H1 (cell line): ENCODE results near the gene PPP1R18. TPM values are rescaled to one million over a fixed set of nuclear protein-coding genes. Genes with fewer than 3 reads are reported as not detected.

Experiments
- CTCF ChIA-PET: fragments of 300-600 bp; sonication (Branson Sonifier 250); formaldehyde crosslinking; loops from one replicate; lab custom pipeline; 2021; ENCODE audit not compliant: partially characterized antibody; lab: Charles Lee
- POLR2A ChIA-PET: fragments of 300-600 bp; sonication (Branson Sonifier 250); formaldehyde crosslinking; loops from one replicate; lab custom pipeline; 2021; ENCODE audit warnings: inconsistent platforms; ENCODE audit not compliant: partially characterized antibody; lab: Charles Lee
- DNase-seq, 2 experiments: peaks; one replicate each; pipeline versions ENCODE4 v3.0.0 to v3.0.0-alpha.2; 2010 to 2022; ENCODE audit warnings: low spot score in 2 of 2, low read depth in 1 of 2, mixed read lengths in 1 of 2
- FAIRE-seq: peaks from 2 replicates; lab custom pipeline; 2011; peaks lifted over from hg19 to GRCh38; lab: Jason Lieb, UNC
- H2AFZ ChIP-seq: 2 replicates; pipeline ENCODE4 v1.8.1; 2012; ENCODE audit warnings: low read length, inconsistent platforms
- H2AK5ac ChIP-seq: 2 replicates; pipeline ENCODE4 v1.6.1; 2013; ENCODE audit warnings: low read depth, low read length
- H2BK120ac ChIP-seq: replicated peaks from 2 replicates; pipeline ENCODE3; 2013; ENCODE audit warnings: low read depth, low read length, inconsistent platforms
- H2BK12ac ChIP-seq: 2 replicates; pipeline ENCODE4 v1.6.1; 2013; ENCODE audit warnings: low read depth, low read length
- H2BK15ac ChIP-seq: 2 replicates; pipeline ENCODE4 v1.6.1; 2013; ENCODE audit warnings: low read length
- H2BK20ac ChIP-seq: 2 replicates; pipeline ENCODE4 v1.6.1; 2013; ENCODE audit warnings: low read length
- H2BK5ac ChIP-seq: 2 replicates; pipeline ENCODE4 v1.6.1; 2013; ENCODE audit warnings: low read depth, low read length
- H3K14ac ChIP-seq: 2 replicates; pipeline ENCODE4 v1.6.1; 2013; ENCODE audit warnings: inconsistent platforms; ENCODE audit not compliant: insufficient read length
- H3K18ac ChIP-seq: 2 replicates; pipeline ENCODE4 v1.6.1; 2013; ENCODE audit warnings: low read length; ENCODE audit errors: extremely low read depth
- H3K23ac ChIP-seq: 2 replicates; pipeline ENCODE4 v1.6.1; 2013; ENCODE audit warnings: inconsistent platforms; ENCODE audit not compliant: insufficient read length
- H3K23me2 ChIP-seq: 2 replicates; pipeline ENCODE4 v1.6.1; 2013; ENCODE audit warnings: low read depth, low read length
- H3K27ac ChIP-seq: 2 replicates; pipeline ENCODE4 v1.6.1; 2011; ENCODE audit warnings: low read depth, low read length, inconsistent platforms
- H3K27me3 ChIP-seq, 4 experiments: replicated peaks in 1 of 4; 1 replicate in 1 of 4; 2 replicates in 3 of 4; pipeline versions ENCODE4 v1.6.1 to v1.8.1; 2011 to 2013; ENCODE audit warnings: low read length in 3 of 4, mild to moderate bottlenecking in 3 of 4, inconsistent platforms in 2 of 4, mixed read lengths in 2 of 4, moderate library complexity in 1 of 4; ENCODE audit not compliant: control insufficient read depth in 3 of 4, insufficient read depth in 3 of 4; ENCODE audit errors: extremely low read depth in 1 of 4
- H3K36me3 ChIP-seq, 4 experiments: 2 replicates each; pipeline versions ENCODE4 v1.6.1 to v1.8.1; 2011 to 2013; ENCODE audit warnings: mild to moderate bottlenecking in 4 of 4, low read length in 3 of 4, moderate library complexity in 2 of 4, control low read depth in 1 of 4, inconsistent platforms in 1 of 4; ENCODE audit not compliant: insufficient read depth in 4 of 4, control insufficient read depth in 2 of 4
- H3K4ac ChIP-seq: replicated peaks from 2 replicates; pipeline ENCODE3; 2013; ENCODE audit warnings: low read length, low read depth, mixed read lengths, inconsistent platforms; ENCODE audit not compliant: insufficient read length
- H3K4me1 ChIP-seq, 4 experiments: replicated peaks in 1 of 4; 1 replicate in 1 of 4; 2 replicates in 3 of 4; pipeline versions ENCODE4 v1.6.1 to v1.8.1; 2011 to 2013; ENCODE audit warnings: low read length in 3 of 4, inconsistent platforms in 2 of 4, mixed read lengths in 1 of 4; ENCODE audit not compliant: insufficient read depth in 4 of 4, control insufficient read depth in 3 of 4
- H3K4me2 ChIP-seq, 2 experiments: 2 replicates each; pipeline versions ENCODE4 v1.6.1 to v1.8.1; 2011 to 2013; ENCODE audit warnings: low read depth in 2 of 2, low read length in 2 of 2, control low read depth in 1 of 2, inconsistent platforms in 1 of 2, mild to moderate bottlenecking in 1 of 2; ENCODE audit not compliant: insufficient read depth in 1 of 2
- H3K4me3 ChIP-seq, 4 experiments: fragments of 200-600, 300-600 bp in 1 of 4; sonication (generic), shearing (Covaris generic), sonication (Bioruptor Twin) in 1 of 4; 2 replicates each; pipeline versions ENCODE4 v1.5.1 to v1.8.1; 2011 to 2016; ENCODE audit warnings: low read length in 4 of 4, low read depth in 3 of 4, control low read depth in 2 of 4, inconsistent platforms in 2 of 4, mild to moderate bottlenecking in 2 of 4, mixed read lengths in 1 of 4, moderate library complexity in 1 of 4; ENCODE audit not compliant: insufficient read depth in 2 of 4; ENCODE audit errors: extremely low read depth in 1 of 4
- H3K56ac ChIP-seq: replicated peaks from 2 replicates; pipeline ENCODE3; 2013; ENCODE audit warnings: low read depth, mild to moderate bottlenecking, mixed read lengths, low read length, inconsistent platforms; ENCODE audit not compliant: insufficient read length
- H3K79me1 ChIP-seq: 2 replicates; pipeline ENCODE4 v1.6.1; 2013; ENCODE audit warnings: low read depth, low read length, control low read depth
- H3K79me2 ChIP-seq, 2 experiments: 2 replicates each; pipeline versions ENCODE4 v1.6.1 to v1.8.1; 2012 to 2013; ENCODE audit warnings: low read length in 2 of 2, mild to moderate bottlenecking in 2 of 2, inconsistent platforms in 1 of 2; ENCODE audit not compliant: insufficient read depth in 2 of 2, control insufficient read depth in 1 of 2
- H3K9ac ChIP-seq, 4 experiments: replicated peaks in 1 of 4; 1 replicate in 1 of 4; 2 replicates in 3 of 4; pipeline versions ENCODE4 v1.6.1 to v1.8.1; 2011 to 2013; ENCODE audit warnings: low read depth in 3 of 4, low read length in 3 of 4, control low read depth in 2 of 4, mild to moderate bottlenecking in 2 of 4, moderate library complexity in 2 of 4, inconsistent platforms in 1 of 4; ENCODE audit errors: extremely low read depth in 1 of 4
- H3K9me3 ChIP-seq, 2 experiments: 2 replicates each; pipeline versions ENCODE4 v1.6.1 to v1.8.1; 2012 to 2013; ENCODE audit warnings: mild to moderate bottlenecking in 2 of 2, moderate library complexity in 2 of 2, control low read depth in 1 of 2, inconsistent platforms in 1 of 2, low read depth in 1 of 2, low read length in 1 of 2, mixed read lengths in 1 of 2; ENCODE audit not compliant: insufficient read depth in 2 of 2
- H4K20me1 ChIP-seq, 2 experiments: replicated peaks in 1 of 2; 2 replicates each; pipeline versions ENCODE3 to v1.8.1; 2011 to 2013; ENCODE audit warnings: inconsistent platforms in 2 of 2, low read length in 2 of 2, mild to moderate bottlenecking in 1 of 2; ENCODE audit not compliant: insufficient read depth in 2 of 2, control insufficient read depth in 1 of 2
- H4K5ac ChIP-seq: 2 replicates; pipeline ENCODE4 v1.6.1; 2013; ENCODE audit warnings: low read length, low read depth, mixed read lengths, inconsistent platforms; ENCODE audit not compliant: insufficient read length
- H4K8ac ChIP-seq: 2 replicates; pipeline ENCODE4 v1.8.0; 2013; ENCODE audit warnings: mild to moderate bottlenecking, moderate library complexity, low read length, inconsistent platforms; ENCODE audit not compliant: insufficient read depth; ENCODE audit errors: extremely low read depth
- H4K91ac ChIP-seq: replicated peaks from 2 replicates; pipeline ENCODE3; 2013; ENCODE audit warnings: low read length, mixed read lengths, inconsistent platforms; ENCODE audit not compliant: insufficient read length
- CBX5 ChIP-seq: fragments of 300-800, 300-1000 bp; sonication (generic); IDR thresholded peaks from 2 replicates; pipeline ENCODE4 v1.7.1; 2016; ENCODE audit warnings: antibody characterized with exemption, low read length, low read depth
- MAFK ChIP-seq: IDR thresholded peaks from 2 replicates; pipeline ENCODE4 v1.6.1; 2012; ENCODE audit warnings: low read depth, mild to moderate bottlenecking, improper control_type of control experiment, low read length
- WGBS, 2 experiments: shearing (Covaris generic) in 1 of 2; methylation state at CpG; one replicate each; pipeline versions ENCODE4 v1.1.6 to v1.1.7; 2013 to 2015; ENCODE audit warnings: low lambda C conversion rate in 2 of 2, mixed read lengths in 2 of 2, inconsistent platforms in 1 of 2, low coverage in 1 of 2, missing lambda C conversion rate in 1 of 2; ENCODE audit not compliant: insufficient replicate concordance in 2 of 2, insufficient coverage in 1 of 2, insufficient read length in 1 of 2; ENCODE audit errors: extremely low coverage in 1 of 2, missing lambda C conversion rate in 1 of 2; 5-methylcytosine and 5-hydroxymethylcytosine counted together
- polyA plus RNA-seq, 7 experiments: library from polyadenylated mRNA; depleted of rRNA in 3 of 7; stranded (reverse) in 5 of 7; unstranded in 2 of 7; fragments of >200 nt in 5 of 7; fragments of 200-250 nt in 2 of 7; gene quantifications; 1 replicate in 5 of 7; 2 replicates in 1 of 7; 4 replicates in 1 of 7; pipeline versions ENCODE4 v1.2.1 to v1.2.3, GENCODE V29; 2011 to 2013; ENCODE audit warnings: missing spikeins in 2 of 7, mixed read lengths in 2 of 7
- total RNA-seq: library from RNA; stranded (reverse); fragmentation: NEBNext Ultra II Directional; extraction: Animal tissue kit (Norgen Biotek cat#: 25700); gene quantifications from 2 replicates; pipeline ENCODE4 v1.2.1, GENCODE V29; 2021

The PPP1R18 gene
- total and polyA plus RNA-seq, 2 of the 8 experiments (the other 6 are each of a cell fraction or from before 2014, with no cell fraction given): 25.1 to 29.1 TPM

GRCh38 chr6:30712441-30712945 lies 26.0 kb upstream of the PPP1R18 start:
- Histone ChIP-seq H3K27me3 (no peaks in the 10 kb centered on the region), H3K14ac (no peak overlapping the region), H3K4me2 (no peak overlapping the region), H2AK5ac (no peak overlapping the region), H2BK120ac (no peak overlapping the region), H3K9ac (no peak overlapping the region), H3K56ac (no peak overlapping the region), H4K5ac (no peak overlapping the region), H3K4me1 (no peaks in the 10 kb centered on the region; a peak in 5 of 7 replicates), H3K4ac (no peak overlapping the region), H3K79me1 (peaks cover 3% of the 10 kb centered on the region; the same call in 1 of the 2 replicates), H3K18ac (no peak overlapping the region), H2BK15ac (no peak overlapping the region), H3K36me3 (peaks cover 29 to 54% (median 44%) of the 10 kb centered on the region in 4 experiments), H3K23ac (no peak overlapping the region), H3K23me2 (peaks cover 5% of the 10 kb centered on the region), H4K91ac (no peak overlapping the region), H2BK5ac (no peak overlapping the region), H2AFZ (no peak overlapping the region), H2BK20ac (no peak overlapping the region), H3K9me3 (no peaks in the 10 kb centered on the region), H4K20me1 (peaks cover 0 to 5% of the 10 kb centered on the region in 2 experiments), H2BK12ac (no peak overlapping the region), H3K4me3 (no peak overlapping the region), H4K8ac (no peak overlapping the region), H3K79me2 (peaks cover 0 to 13% of the 10 kb centered on the region in 2 experiments; a peak in 2 of 4 replicates), H3K27ac (no peak overlapping the region)
- ChIA-PET POLR2A (interaction anchor here (0.8 to 35.9 kb wide), 6 partner anchors 6 to 97 kb away, joined by 4 to 732 read pairs (median 4); partner anchors contain the start of genes MDC1, NRM and TUBB), CTCF (interaction anchor here (1.2 to 2.5 kb wide), 6 partner anchors 8 to 33 kb away, joined by 3 to 19 read pairs (median 6); no protein-coding TSS in a partner anchor)
- no peak for DNase-seq
- FAIRE-seq: no peak
- WGBS, 2 experiments: 86% methylated on average over 7 of the region's 7 CpGs; no CpG with 5 or more reads in 1 of the 2 experiments
- TF ChIP-seq CBX5 (no peak), MAFK (no peak)
